Measurements from ENCODE around the gene PATJ. TPM values are rescaled to one million over a fixed set of nuclear protein-coding genes. Genes with fewer than 3 reads are reported as not detected.

The PATJ gene
- total and polyA plus RNA-seq, 2 of the 13 experiments (the other 11 are each of a cell fraction or from before 2014, with no cell fraction given): 6.2 to 16.8 TPM

DNA sequence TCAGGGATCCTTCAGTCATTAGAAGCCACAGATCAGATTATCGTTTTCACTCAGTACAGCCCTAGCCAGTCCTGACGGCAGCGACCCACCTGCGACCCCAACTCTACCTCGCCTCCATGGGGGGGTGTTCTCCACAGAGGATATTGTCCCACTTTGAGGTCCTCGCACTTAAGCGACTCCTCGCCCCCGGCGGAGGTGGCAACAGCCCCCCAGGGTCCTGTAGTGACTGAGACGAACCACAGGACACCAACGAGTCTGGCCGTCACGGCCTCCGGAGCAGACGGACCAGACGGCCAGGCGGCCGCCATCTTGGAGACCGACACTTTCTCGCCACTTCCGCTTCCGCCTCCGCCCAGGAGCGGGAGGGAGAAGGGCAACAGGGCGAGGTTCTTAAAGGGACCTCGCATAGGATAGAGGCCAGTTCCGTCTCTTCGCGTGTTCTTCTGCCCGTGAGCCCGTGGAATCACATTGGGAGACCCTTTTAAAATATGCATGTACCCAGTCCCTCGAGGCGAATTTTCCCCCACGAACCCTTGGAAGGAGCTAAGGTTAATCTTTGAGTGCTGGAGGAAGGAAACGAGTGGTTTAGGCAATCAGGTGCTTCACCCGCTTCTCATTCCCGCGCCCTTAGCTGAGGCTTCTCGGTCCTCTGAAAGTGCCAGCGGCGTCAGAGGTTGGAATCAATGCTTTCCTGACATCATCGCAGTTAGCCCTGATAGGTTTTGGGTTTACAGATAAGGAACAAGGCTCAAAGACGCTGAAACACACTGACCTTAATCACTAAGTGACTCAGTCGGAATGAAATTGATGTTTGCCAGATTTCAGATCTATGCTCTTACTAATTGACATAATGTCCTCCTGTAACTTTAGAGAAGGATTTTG, 17.2 kb upstream of the PATJ start, which contains the start of gene TM2D1 (continued):
- 0 out of 2 replicates have a peak, but pooled peaks have one; percentile 19 for TF ChIP-seq NFE2 (CRISPR knock-in tag; IDR thresholded peaks at IDR 0.05)
- TF ChIP-seq NFE2L1 (CRISPR knock-in tag; IDR thresholded peaks at IDR 0.05; ENCODE audit: borderline replicate concordance): no peak
- TF ChIP-seq ZC3H13 (CRISPR knock-in tag; IDR thresholded peaks at IDR 0.05): no peak
- TF ChIP-seq ZNF274 (CRISPR knock-in tag; IDR thresholded peaks at IDR 0.05): no peak; the same call in 1 of the 2 replicates
- no peak for TF ChIP-seq ZKSCAN5 (CRISPR knock-in tag; IDR thresholded peaks at IDR 0.05)
- peak; percentile 76; the same call in 1 of the 2 replicates for TF ChIP-seq ZFP1 (CRISPR knock-in tag; IDR thresholded peaks at IDR 0.05)
- no peak for TF ChIP-seq ZNF382 (CRISPR knock-in tag; IDR thresholded peaks at IDR 0.05; ENCODE audit: borderline replicate concordance)
- TF ChIP-seq HMG20B (CRISPR knock-in tag; conservative IDR thresholded peaks at IDR 0.05): 0 out of 2 replicates have a peak, but pooled peaks have one; percentile 32
- TF ChIP-seq KDM2A (CRISPR knock-in tag; IDR thresholded peaks at IDR 0.05; ENCODE audit: borderline replicate concordance, low read depth): peak; percentile 95
- TF ChIP-seq ZNF576 (CRISPR knock-in tag; IDR thresholded peaks at IDR 0.05): peak; percentile 89
- peak; percentile 85 for TF ChIP-seq TBX2 (CRISPR knock-in tag; IDR thresholded peaks at IDR 0.05; ENCODE audit: borderline replicate concordance)
- TF ChIP-seq ZEB1 (IDR thresholded peaks at IDR 0.05; ENCODE audit: insufficient replicate concordance, low read depth): peak; percentile 72
- 0 out of 2 replicates have a peak, but pooled peaks have one; percentile 45 for TF ChIP-seq ZBED4 (CRISPR knock-in tag; IDR thresholded peaks at IDR 0.05; ENCODE audit: borderline replicate concordance)
- TF ChIP-seq ZMYM2 (CRISPR knock-in tag; IDR thresholded peaks at IDR 0.05): no peak
- no peak; the same call in 1 of the 2 replicates for TF ChIP-seq HES4 (CRISPR knock-in tag; IDR thresholded peaks at IDR 0.05; ENCODE audit: borderline replicate concordance)
- no peak for TF ChIP-seq ZNF234 (CRISPR knock-in tag; conservative IDR thresholded peaks at IDR 0.05)
- TF ChIP-seq CAMTA2 (CRISPR knock-in tag; IDR thresholded peaks at IDR 0.05; ENCODE audit: borderline replicate concordance): peak; percentile 80; the same call in 1 of the 2 replicates
- TF ChIP-seq TRIM22 (IDR thresholded peaks at IDR 0.05): no peak
- TF ChIP-seq UBTF (CRISPR knock-in tag; IDR thresholded peaks at IDR 0.05): peak; percentile 68
- TF ChIP-seq ZFP37 (CRISPR knock-in tag; IDR thresholded peaks at IDR 0.05; ENCODE audit: borderline replicate concordance): no peak
